Astrocyte (in vitro differentiated cells and primary cell): ENCODE data around the gene LRTM2.

ENCODE experiments used
- EZH2 ChIP-seq: IDR thresholded peaks from 2 replicates; pipeline ENCODE4 v1.6.1; 2012; ENCODE audit warnings: mild to moderate bottlenecking, low read length, inconsistent platforms; ENCODE audit not compliant: insufficient read depth
- TF ChIP-seq, protein P1 (sequence below): IDR thresholded peaks from 2 replicates; pipeline ENCODE4 v1.5.1; 2011; ENCODE audit warnings: low read depth, mild to moderate bottlenecking, inconsistent platforms, low read length, moderate library complexity; ENCODE audit not compliant: insufficient read depth

DNA sequence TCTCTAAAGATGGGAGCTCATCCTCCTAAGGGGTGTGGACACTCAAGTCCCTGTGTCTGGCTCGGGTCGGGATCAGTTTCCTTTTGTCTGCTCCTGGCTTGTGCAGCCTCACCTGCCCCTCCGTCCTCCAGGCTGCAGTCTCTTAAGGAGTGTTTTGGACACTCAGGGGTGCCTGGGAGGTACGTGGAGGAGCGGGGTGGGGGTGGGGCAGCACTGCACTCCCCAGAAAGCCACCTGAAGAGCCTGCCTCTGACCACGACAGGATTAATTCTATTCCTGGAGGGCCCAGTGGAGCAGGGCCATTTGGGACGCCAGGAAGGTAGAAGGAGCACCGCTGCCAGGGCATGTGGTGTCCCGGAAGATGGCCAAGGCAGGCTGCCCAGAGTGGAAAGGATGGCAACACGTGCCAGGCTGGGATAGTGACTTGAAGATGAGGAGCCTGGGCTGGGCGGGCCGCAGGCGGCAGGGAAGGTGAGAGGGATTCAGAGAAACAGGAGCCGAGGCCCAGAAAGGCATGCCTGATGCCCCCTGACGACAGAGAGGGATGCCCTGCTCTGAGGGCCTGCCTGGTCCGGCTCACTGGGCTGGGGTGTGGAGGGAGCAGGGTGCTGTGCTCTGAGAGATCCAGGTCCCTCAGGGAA, 14.8 kb upstream of the LRTM2 start:
- TF ChIP-seq, protein P1, sequence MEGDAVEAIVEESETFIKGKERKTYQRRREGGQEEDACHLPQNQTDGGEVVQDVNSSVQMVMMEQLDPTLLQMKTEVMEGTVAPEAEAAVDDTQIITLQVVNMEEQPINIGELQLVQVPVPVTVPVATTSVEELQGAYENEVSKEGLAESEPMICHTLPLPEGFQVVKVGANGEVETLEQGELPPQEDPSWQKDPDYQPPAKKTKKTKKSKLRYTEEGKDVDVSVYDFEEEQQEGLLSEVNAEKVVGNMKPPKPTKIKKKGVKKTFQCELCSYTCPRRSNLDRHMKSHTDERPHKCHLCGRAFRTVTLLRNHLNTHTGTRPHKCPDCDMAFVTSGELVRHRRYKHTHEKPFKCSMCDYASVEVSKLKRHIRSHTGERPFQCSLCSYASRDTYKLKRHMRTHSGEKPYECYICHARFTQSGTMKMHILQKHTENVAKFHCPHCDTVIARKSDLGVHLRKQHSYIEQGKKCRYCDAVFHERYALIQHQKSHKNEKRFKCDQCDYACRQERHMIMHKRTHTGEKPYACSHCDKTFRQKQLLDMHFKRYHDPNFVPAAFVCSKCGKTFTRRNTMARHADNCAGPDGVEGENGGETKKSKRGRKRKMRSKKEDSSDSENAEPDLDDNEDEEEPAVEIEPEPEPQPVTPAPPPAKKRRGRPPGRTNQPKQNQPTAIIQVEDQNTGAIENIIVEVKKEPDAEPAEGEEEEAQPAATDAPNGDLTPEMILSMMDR: no peak
- no peak for TF ChIP-seq EZH2
